Measurements from ENCODE around the gene HABP4. TPM values are rescaled to one million over a fixed set of nuclear protein-coding genes. Genes with fewer than 3 reads are reported as not detected.

The HABP4 gene
- total and polyA plus RNA-seq, 10 of the 15 experiments (the other 5 are each of a cell fraction or from before 2014, with no cell fraction given): 1.6 to 15.4 (median 11.6) TPM

GRCh38 chr9:96413302-96414221 lies 36.4 kb upstream of the HABP4 start (continued):
- TF ChIP-seq ZNF687 (IDR thresholded peaks at IDR 0.05) (0 out of 2 replicates have a peak, but pooled peaks have one; percentile 36), ATF7 (IDR thresholded peaks at IDR 0.05; ENCODE audit: low read depth) (peak; percentile 54; the same call in 1 of the 2 replicates), EP300 (IDR thresholded peaks at IDR 0.05; ENCODE audit: borderline replicate concordance in 1 of 2, control insufficient read depth in 1 of 2, low read depth in 2 of 2, low read length in 2 of 2) (0 out of 4 replicates have a peak, but pooled peaks of 1 of the 2 experiments have one; percentile 17), IKZF1 (conservative IDR thresholded peaks at IDR 0.05) (peak; percentile 66), CTCF (IDR thresholded peaks at IDR 0.05 in 2 of 3, conservative IDR thresholded peaks at IDR 0.05 in 1 of 3; ENCODE audit: control insufficient read depth in 2 of 3, extremely low read depth in 1 of 3, insufficient read depth in 1 of 3, low read depth in 3 of 3, low read length in 3 of 3) (peak in 1 of 3 experiments; percentile 22; a peak in 2 of 6 replicates), SMAD5 (IDR thresholded peaks at IDR 0.05; ENCODE audit: low read depth) (0 out of 2 replicates have a peak, but pooled peaks have one; percentile 26), ZNF274 (IDR thresholded peaks at IDR 0.05; ENCODE audit: insufficient read depth, insufficient read length) (no peak)

Measured in GM12878 (cell line).